Osteoblast (primary cell): ENCODE measurements around the gene IFI27L2. TPM values are rescaled to one million over a fixed set of nuclear protein-coding genes. Genes with fewer than 3 reads are reported as not detected.

Experiments
- DNase-seq: peaks from one replicate; pipeline ENCODE4 v3.0.0; 2011; ENCODE audit warnings: low spot score, mixed read lengths; ENCODE audit not compliant: insufficient read length; ENCODE audit errors: missing footprints
- H2AFZ ChIP-seq: 2 replicates; pipeline ENCODE4 v1.6.0; 2011; ENCODE audit warnings: mild to moderate bottlenecking, low read length
- H3K27ac ChIP-seq: 2 replicates; pipeline ENCODE4 v1.5.1; 2011; ENCODE audit warnings: mild to moderate bottlenecking, low read depth, low read length, moderate library complexity
- H3K27me3 ChIP-seq: 2 replicates; pipeline ENCODE4 v1.6.0; 2012; ENCODE audit warnings: mild to moderate bottlenecking, control low read depth, inconsistent platforms, low read length, moderate library complexity; ENCODE audit not compliant: insufficient read depth
- H3K36me3 ChIP-seq: 2 replicates; pipeline ENCODE4 v1.5.1; 2011; ENCODE audit warnings: mild to moderate bottlenecking, low read length, control low read depth, moderate library complexity; ENCODE audit not compliant: insufficient read depth
- H3K4me1 ChIP-seq: 2 replicates; pipeline ENCODE4 v1.5.1; 2011; ENCODE audit warnings: mild to moderate bottlenecking, low read length, control low read depth, moderate library complexity; ENCODE audit not compliant: insufficient read depth
- H3K4me2 ChIP-seq: 2 replicates; pipeline ENCODE4 v1.6.0; 2011; ENCODE audit warnings: mild to moderate bottlenecking, low read length; ENCODE audit not compliant: insufficient read depth
- H3K4me3 ChIP-seq: fragments of 200-600 bp; sonication (generic); 3 replicates; pipeline ENCODE4 v1.5.1; 2012; ENCODE audit warnings: mild to moderate bottlenecking, low read length, inconsistent platforms; ENCODE audit not compliant: insufficient read depth
- H3K79me2 ChIP-seq: 2 replicates; pipeline ENCODE4 v1.6.0; 2012; ENCODE audit warnings: mild to moderate bottlenecking, low read length, control low read depth, inconsistent platforms; ENCODE audit not compliant: insufficient read depth
- H3K9me3 ChIP-seq: 2 replicates; pipeline ENCODE4 v1.5.1; 2011; ENCODE audit warnings: low read depth, low read length, control low read depth
- H4K20me1 ChIP-seq: 2 replicates; pipeline ENCODE4 v1.6.0; 2012; ENCODE audit warnings: mild to moderate bottlenecking, low read length, control low read depth; ENCODE audit not compliant: insufficient read depth
- total RNA-seq: library from RNA; depleted of rRNA; stranded (reverse); fragments of >200 nt; gene quantifications from 2 replicates; pipeline ENCODE4 v1.2.3, GENCODE V29; 2012
- TF ChIP-seq, protein P1 (sequence below): IDR thresholded peaks from 2 replicates; pipeline ENCODE4 v1.5.1; 2011; ENCODE audit warnings: mild to moderate bottlenecking, low read depth, low read length, moderate library complexity; ENCODE audit errors: extremely low read depth

IFI27L2 gene, protein sequence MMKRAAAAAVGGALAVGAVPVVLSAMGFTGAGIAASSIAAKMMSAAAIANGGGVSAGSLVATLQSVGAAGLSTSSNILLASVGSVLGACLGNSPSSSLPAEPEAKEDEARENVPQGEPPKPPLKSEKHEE
- total RNA-seq: 69.5 and 76.7 TPM in 2 replicates

DNA sequence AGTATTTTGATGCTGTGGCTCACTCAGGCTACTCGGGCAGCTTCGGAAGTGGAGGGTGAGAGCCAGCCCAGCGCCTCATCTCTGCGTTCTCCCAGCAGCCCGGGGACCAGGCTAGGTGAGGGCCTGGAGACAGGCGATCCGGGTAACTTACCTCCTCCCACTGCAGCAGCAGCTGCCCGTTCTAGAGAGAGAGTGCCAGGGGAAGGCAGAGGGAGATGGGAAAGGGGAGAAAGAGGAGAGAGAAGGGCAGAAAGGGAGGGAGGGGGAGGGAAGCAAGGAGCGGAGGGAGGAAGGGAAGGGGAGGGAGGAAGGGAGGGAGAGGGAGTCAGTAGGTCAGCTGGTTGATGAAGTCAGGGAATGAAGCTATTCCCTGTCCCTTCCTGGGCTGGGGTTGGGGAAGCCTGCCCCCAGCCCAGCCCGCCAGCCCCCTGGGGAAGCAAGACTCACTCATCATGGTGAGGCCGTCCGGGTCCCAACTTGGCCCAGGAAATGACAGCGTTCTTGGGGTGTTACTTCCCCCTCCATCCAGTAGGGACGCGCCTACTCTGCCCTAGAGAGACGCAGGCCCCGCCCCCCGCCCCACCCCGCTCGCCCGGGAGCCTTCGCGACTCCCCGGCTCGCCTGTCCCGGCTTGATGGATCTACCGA is at the start of gene IFI27L2:
Gene IFI27L2, minus strand, starts transcription at position 494 of the 647 bp plus-strand sequence. Its CDS starts 40 bp downstream, at position 454.
- H3K27ac ChIP-seq: peak within 1 kb of the TSS; percentile 49
- peaks cover 14% of the 10 kb centered on the region for H3K4me1 ChIP-seq
- peak; percentile 95 for DNase-seq

DNA sequence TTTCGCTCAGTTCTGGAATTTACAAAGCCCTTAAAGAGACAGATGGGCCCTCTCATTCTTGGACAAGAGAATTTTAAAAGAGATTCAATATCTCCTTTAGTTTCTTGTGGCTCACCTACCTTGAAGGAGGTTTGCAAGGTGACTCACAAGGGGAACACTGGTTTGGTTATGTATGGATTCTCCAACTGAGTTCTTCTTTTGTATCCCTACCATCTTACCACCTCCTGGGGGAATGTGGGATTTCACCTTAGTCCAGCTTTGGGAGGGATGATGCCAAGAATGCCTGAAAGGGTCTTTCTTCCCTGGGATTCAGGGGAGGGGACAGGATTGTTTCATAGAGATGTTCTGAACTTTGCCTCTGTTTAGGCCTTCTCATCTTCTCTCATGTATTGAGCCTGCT is 48.4 kb upstream of the IFI27L2 start:
- Histone ChIP-seq H3K79me2 (no peaks in the 10 kb centered on the region), H4K20me1 (no peaks in the 10 kb centered on the region), H3K4me2 (no peak overlapping the region), H3K4me3 (no peak overlapping the region), H3K36me3 (no peaks in the 10 kb centered on the region), H3K9me3 (no peaks in the 10 kb centered on the region), H3K27me3 (peaks cover 43% of the 10 kb centered on the region), H2AFZ (no peak overlapping the region), H3K27ac (no peak overlapping the region), H3K4me1 (no peaks in the 10 kb centered on the region)
- DNase-seq: no peak
- TF ChIP-seq, protein P1, sequence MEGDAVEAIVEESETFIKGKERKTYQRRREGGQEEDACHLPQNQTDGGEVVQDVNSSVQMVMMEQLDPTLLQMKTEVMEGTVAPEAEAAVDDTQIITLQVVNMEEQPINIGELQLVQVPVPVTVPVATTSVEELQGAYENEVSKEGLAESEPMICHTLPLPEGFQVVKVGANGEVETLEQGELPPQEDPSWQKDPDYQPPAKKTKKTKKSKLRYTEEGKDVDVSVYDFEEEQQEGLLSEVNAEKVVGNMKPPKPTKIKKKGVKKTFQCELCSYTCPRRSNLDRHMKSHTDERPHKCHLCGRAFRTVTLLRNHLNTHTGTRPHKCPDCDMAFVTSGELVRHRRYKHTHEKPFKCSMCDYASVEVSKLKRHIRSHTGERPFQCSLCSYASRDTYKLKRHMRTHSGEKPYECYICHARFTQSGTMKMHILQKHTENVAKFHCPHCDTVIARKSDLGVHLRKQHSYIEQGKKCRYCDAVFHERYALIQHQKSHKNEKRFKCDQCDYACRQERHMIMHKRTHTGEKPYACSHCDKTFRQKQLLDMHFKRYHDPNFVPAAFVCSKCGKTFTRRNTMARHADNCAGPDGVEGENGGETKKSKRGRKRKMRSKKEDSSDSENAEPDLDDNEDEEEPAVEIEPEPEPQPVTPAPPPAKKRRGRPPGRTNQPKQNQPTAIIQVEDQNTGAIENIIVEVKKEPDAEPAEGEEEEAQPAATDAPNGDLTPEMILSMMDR: no peak

More for the DNA sequence above, at the start of gene IFI27L2:
- H2AFZ ChIP-seq: peak within 1 kb of the TSS; percentile 87
- H3K4me2 ChIP-seq: peak within 1 kb of the TSS; percentile 98
- no peaks in the 10 kb centered on the region for H4K20me1 ChIP-seq
- no peaks in the 10 kb centered on the region for H3K9me3 ChIP-seq
- TF ChIP-seq, protein P1: peak; percentile 15
- H3K79me2 ChIP-seq: peaks cover 8% of the 10 kb centered on the region
- peaks cover 7% of the 10 kb centered on the region for H3K27me3 ChIP-seq
- peak within 1 kb of the TSS; percentile 75 for H3K4me3 ChIP-seq
- peaks cover 5% of the 10 kb centered on the region for H3K36me3 ChIP-seq

DNA sequence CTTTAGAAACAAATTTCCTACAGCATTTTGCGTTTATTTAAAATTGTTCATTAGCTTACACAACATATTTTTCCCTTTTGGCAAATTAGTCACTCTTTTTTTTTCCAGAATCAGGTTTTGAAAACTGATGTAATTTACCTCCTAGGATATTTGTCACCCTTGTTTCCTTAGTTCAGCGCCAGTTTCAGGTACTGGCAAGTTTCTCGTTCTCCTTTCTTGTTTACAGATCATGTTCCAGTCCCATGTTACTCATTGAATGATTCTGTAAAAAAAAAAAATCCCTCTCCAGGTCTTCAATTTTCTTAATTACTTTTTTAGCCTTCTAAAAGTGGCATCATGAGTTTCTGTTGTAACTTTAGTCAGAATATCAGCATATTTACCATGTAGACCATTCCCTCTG is 47.4 kb upstream of the IFI27L2 start:
- no peak overlapping the region for H3K4me3 ChIP-seq
- TF ChIP-seq, protein P1: no peak
- H3K9me3 ChIP-seq: no peaks in the 10 kb centered on the region
- H3K4me1 ChIP-seq: no peaks in the 10 kb centered on the region
- H4K20me1 ChIP-seq: no peaks in the 10 kb centered on the region
- no peaks in the 10 kb centered on the region for H3K36me3 ChIP-seq
- no peak overlapping the region for H3K4me2 ChIP-seq
- H2AFZ ChIP-seq: no peak overlapping the region
- H3K79me2 ChIP-seq: no peaks in the 10 kb centered on the region
- no peak overlapping the region for H3K27ac ChIP-seq
- DNase-seq: no peak
- peaks cover 38% of the 10 kb centered on the region for H3K27me3 ChIP-seq

DNA sequence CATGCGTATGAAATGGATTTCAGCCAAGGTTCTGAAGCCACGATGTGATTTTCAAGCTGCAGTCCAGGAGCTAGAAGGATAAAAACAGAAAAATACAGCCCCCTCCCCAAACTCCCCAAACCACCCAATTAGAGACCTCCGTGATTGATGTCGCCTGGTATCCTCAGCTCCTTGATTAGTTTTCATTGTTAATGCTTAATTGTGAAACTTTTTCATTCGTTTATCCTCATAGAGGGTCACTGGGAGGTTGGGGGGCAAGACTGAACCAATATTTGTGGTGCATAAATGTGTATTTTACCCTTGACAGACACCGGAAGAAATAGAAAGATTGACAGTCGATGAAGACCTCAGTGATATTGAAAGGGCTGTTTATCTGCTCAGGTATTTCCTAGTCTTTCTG is 46.3 kb upstream of the IFI27L2 start:
- Histone ChIP-seq H3K9me3 (no peaks in the 10 kb centered on the region), H3K36me3 (no peaks in the 10 kb centered on the region), H3K27me3 (peaks cover 38% of the 10 kb centered on the region), H3K79me2 (no peaks in the 10 kb centered on the region), H2AFZ (no peak overlapping the region), H3K4me1 (peaks cover 4% of the 10 kb centered on the region), H4K20me1 (no peaks in the 10 kb centered on the region), H3K4me3 (no peak overlapping the region), H3K4me2 (no peak overlapping the region), H3K27ac (no peak overlapping the region)
- TF ChIP-seq, protein P1: no peak
- DNase-seq: no peak
